ENCODE results near the gene KLHL4.
"Not testable (repeated sequence)": the region's sequence is repeated elsewhere in the genome, so short reads cannot be mapped to it uniquely, and the experiment has no call there.

Gene KLHL4, protein sequence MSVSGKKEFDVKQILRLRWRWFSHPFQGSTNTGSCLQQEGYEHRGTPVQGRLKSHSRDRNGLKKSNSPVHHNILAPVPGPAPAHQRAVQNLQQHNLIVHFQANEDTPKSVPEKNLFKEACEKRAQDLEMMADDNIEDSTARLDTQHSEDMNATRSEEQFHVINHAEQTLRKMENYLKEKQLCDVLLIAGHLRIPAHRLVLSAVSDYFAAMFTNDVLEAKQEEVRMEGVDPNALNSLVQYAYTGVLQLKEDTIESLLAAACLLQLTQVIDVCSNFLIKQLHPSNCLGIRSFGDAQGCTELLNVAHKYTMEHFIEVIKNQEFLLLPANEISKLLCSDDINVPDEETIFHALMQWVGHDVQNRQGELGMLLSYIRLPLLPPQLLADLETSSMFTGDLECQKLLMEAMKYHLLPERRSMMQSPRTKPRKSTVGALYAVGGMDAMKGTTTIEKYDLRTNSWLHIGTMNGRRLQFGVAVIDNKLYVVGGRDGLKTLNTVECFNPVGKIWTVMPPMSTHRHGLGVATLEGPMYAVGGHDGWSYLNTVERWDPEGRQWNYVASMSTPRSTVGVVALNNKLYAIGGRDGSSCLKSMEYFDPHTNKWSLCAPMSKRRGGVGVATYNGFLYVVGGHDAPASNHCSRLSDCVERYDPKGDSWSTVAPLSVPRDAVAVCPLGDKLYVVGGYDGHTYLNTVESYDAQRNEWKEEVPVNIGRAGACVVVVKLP

GRCh38 chrX:87517571-87518141 lies at the start of gene KLHL4:
TSS of gene KLHL4 (plus strand) at chrX:87517802. CDS start at chrX:87517894, 92 bp downstream.
- peak; percentile 55 for DNase-seq (ENCODE audit: low read depth)

- DNase-seq (ENCODE audit: low read depth): no peak
Observed at GRCh38 chrX:87468941-87469340, 48.7 kb upstream of the KLHL4 start.

DNA sequence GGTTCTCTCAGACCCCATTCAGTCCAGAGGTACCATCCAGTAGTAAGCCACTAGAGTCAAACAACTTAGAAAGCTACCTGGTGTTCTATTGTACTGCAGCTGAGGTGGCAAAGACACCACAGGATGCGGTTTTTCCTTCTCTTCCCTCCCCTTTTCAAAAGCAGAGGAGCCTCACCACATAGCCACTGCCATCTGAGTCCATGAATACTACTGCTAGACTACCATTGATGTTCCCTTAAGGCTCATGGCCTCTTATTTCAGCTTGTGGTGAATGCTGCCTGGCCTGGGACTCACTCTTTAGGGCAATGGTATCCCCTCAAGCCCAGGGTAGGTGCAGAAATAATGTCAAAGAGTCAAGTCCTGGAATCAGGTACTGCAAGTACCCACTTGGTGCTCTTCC lies 41.8 kb upstream of the KLHL4 start:
- no peak for DNase-seq (ENCODE audit: low read depth)

GRCh38 chrX:87478703-87479102 lies 38.9 kb upstream of the KLHL4 start:
- DNase-seq (ENCODE audit: low read depth): not testable (repeated sequence)

- DNase-seq (ENCODE audit: low read depth): no peak
Observed at GRCh38 chrX:87489071-87489470, 28.5 kb upstream of the KLHL4 start.

DNA sequence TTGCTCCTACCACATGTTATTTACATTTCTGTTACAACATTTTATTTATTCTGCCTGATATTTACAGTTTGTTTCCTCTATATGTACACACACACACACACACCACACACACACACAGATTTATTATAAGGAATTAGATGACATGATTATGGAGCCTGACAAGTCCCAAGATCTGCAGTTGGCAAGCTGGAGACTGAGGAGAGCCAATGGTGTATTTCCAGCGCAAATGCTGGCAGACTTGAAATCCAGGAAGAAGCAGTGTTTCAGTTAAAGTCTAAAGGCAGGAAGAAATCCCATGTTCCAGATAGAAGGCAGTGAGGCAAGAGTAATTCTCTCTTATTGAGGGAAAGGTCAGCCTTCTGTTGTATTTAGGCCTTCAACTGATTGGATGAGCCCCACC lies 1.8 kb upstream of the KLHL4 start:
- DNase-seq (ENCODE audit: low read depth): no peak

DNA sequence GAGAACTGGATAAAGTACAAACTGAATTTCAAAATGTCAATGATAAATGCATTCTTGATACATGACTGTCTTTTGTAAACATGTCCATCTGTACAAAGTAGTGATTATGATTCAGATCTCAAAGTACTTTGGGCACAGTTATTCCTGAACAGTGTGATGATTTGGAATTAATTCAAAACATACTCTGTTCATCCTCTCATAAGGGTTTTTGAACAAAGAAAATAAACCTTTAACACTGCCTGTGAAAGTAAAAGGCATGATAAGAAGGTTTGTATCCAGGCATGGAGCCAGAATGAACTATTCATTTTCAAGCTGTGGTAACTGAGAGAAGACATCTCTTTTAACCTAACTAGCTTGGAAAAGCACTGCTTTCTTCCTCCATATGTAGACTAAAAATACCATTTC lies 883 bp upstream of the KLHL4 start:
- DNase-seq (ENCODE audit: low read depth): peak; percentile 10

GRCh38 chrX:87518504-87518903 lies 902 bp downstream of the KLHL4 start:
- DNase-seq (ENCODE audit: low read depth): no peak

GRCh38 chrX:87525771-87526229 lies 8.2 kb downstream of the KLHL4 start:
- peak; percentile 21 for DNase-seq (ENCODE audit: low read depth)

- no peak for DNase-seq (ENCODE audit: low read depth)
Observed at GRCh38 chrX:87526281-87526680, 8.7 kb downstream of the KLHL4 start.

DNA sequence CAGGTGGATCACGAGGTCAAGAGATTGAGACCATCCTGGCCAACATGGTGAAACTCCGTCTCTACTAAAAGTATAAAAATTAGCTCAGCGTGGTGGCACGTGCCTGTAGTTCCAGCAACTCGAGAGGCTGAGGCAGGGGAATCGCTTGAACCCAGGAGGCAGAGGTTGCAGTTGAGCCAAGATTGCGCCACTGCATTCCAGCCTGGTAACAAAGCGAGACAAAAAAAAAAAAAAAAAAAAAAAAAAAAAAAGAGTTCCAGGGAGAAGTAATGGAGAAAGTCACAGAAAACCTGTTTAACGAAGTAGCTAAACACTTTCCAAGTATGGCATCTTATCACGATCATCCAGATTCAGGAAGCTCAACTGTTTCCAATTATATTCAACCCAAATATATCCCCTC lies 10.9 kb downstream of the KLHL4 start:
- no peak for DNase-seq (ENCODE audit: low read depth)

DNA sequence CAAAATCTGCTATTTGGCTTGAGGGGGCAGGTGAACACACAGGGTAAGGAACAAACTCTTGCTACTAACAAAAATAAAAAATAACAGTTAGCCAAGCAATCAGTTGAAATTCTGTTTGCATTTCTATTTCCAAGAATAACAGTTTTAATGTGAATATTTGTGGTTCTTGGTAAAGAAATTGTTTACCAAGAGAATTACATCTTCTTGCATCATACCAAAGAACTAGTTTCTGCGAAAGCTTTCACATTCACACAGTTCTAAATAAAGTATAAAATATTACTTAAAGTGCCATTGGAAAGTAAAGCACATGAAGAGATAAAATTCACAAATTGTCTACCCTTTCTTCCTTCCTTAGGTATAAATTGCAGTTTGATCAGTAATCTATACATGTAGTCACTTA lies 54.4 kb downstream of the KLHL4 start:
- DNase-seq (ENCODE audit: low read depth): peak; percentile 8

- peak; percentile 5 for DNase-seq (ENCODE audit: low read depth)
Observed at GRCh38 chrX:87572901-87573300, 55.3 kb downstream of the KLHL4 start.

DNA sequence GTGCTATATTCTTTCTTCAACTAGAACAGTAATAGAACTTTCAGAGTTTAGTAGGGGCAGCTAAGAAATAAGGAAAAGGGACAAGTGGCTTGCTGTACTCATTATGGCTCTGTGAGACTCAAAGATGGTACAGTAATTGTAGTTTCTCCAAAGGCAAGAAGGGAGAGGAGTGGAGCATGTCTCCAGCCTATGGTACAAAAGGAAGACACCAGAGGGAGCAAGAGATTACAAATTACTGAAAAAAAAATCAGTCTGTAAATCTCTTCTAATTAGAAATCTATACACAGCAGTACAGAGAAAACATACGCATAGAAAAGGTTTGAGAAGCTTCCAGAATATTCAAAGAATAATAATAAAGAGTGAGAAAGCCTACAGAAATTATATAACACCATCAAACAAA lies 61.4 kb downstream of the KLHL4 start:
- DNase-seq (ENCODE audit: low read depth): no peak

- DNase-seq (ENCODE audit: low read depth): no peak
Observed at GRCh38 chrX:87580862-87581261, 63.3 kb downstream of the KLHL4 start.

GRCh38 chrX:87582453-87582852 lies 64.9 kb downstream of the KLHL4 start:
- DNase-seq (ENCODE audit: low read depth): no peak

GRCh38 chrX:87583679-87584078 lies 66.1 kb downstream of the KLHL4 start:
- no peak for DNase-seq (ENCODE audit: low read depth)

- no peak for DNase-seq (ENCODE audit: low read depth)
Observed at GRCh38 chrX:87616371-87616770, 98.8 kb downstream of the KLHL4 start.

- no peak for DNase-seq (ENCODE audit: low read depth)
Observed at GRCh38 chrX:87621697-87622096, 104.1 kb downstream of the KLHL4 start.

- no peak for DNase-seq (ENCODE audit: low read depth)
Observed at GRCh38 chrX:87626996-87627395, 109.4 kb downstream of the KLHL4 start.

- DNase-seq (ENCODE audit: low read depth): no peak
Observed at GRCh38 chrX:87634361-87634760, 116.8 kb downstream of the KLHL4 start.

- DNase-seq (ENCODE audit: low read depth): no peak
Observed at GRCh38 chrX:87636533-87636932, 118.9 kb downstream of the KLHL4 start.

DNA sequence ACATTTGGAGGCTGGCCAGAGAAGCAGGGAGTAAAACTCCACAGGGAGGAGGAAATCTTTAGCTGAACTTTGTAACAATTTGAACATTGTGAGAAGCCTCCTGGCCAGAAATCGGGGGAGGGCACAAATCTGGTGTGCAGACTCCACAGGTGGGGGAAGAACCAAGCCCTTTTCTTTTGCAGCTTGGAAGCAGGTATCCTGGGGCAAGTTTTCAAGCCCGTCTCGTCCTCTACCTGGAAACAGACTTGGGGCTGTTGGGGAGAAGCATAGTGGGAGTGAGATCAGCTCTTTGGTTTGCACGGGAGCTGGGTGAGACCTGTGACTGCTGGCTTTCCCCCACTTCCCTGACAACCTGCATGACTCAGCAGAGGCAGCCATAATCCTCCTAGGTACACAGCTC lies 123.8 kb downstream of the KLHL4 start:
- DNase-seq (ENCODE audit: low read depth): not testable (repeated sequence)

Measured in fibroblast of the conjunctiva (primary cell).